ENCODE results near the gene CTF1. TPM values are rescaled to one million over a fixed set of nuclear protein-coding genes. Genes with fewer than 3 reads are reported as not detected.

The CTF1 gene
- total RNA-seq, 4 donors from 2014 or later, result 2.3 to 5.6 (median 3.2) TPM

DNA sequence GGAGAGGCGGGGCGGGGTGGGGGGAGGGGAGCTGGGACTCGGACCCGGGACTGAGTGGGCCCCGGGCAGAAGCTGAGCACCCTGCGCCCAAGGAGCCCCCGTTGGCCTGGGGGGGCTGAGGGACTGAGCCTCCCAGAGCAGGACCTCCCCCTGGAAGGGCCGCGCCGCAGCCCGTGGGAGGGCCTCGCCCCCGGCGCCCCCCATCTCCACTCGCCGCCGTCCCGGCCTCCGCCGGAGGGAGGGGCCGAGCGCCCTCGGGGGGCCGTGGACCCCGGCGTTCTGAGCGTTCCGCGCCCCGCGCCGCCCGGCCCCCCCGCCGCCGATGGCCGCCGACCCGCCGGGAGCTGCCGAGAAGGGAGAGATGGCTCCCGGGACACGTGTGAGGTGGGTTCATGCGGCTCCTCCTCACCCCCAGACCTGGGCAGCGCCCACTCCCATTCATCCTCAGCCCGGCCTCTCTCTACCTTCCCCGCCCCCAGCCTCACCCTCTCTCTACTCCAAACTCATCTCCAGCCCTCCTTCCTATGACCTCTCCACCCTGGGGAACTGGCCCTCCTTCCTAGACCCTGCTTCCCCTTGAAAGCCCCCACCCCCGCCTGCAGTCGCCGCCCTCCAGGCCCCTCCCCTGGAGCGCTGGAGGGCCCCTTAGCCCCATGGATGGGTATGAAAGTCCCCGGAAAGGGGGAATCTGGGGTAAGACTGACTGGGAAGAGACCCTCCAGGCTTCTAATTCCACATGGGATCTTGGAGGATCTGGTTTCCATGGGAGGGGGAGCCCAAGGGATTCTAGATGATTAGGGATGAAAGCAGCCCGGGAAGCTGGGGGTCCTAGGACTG, 27.9 kb downstream of the CTF1 start:
- H3K36me3 ChIP-seq, result no peaks in the 10 kb centered on the region
- H3K4me3 ChIP-seq, result peak overlapping the region; percentile 74 to 93 (median 88)
- ATAC-seq, result no peak
- no peaks in the 10 kb centered on the region for H3K9me3 ChIP-seq
- in situ Hi-C loops (cut with MboI; ENCODE audit: low sequenced_read_pairs in 4 of 4) (loop anchor here in 1 of 4 donors (5.0 kb wide), 1 partner anchor 82 kb away; no protein-coding TSS in a partner anchor), intact Hi-C loops (cut with DNase I; ENCODE audit: low total_unique reads) (no loop called here)
- H3K27me3 ChIP-seq, result no peaks in the 10 kb centered on the region
- TF ChIP-seq CTCF (IDR thresholded peaks at IDR 0.05 in 4 of 5, conservative IDR thresholded peaks at IDR 0.05 in 1 of 5) (no peak), POLR2A (IDR thresholded peaks at IDR 0.05) (no peak)
- H3K27ac ChIP-seq, result peak overlapping the region; percentile 92 to 97 (median 96)
- H3K4me1 ChIP-seq, result peaks cover 11 to 16% of the 10 kb centered on the region in 2 donors
- DNase-seq, result no peak

DNA sequence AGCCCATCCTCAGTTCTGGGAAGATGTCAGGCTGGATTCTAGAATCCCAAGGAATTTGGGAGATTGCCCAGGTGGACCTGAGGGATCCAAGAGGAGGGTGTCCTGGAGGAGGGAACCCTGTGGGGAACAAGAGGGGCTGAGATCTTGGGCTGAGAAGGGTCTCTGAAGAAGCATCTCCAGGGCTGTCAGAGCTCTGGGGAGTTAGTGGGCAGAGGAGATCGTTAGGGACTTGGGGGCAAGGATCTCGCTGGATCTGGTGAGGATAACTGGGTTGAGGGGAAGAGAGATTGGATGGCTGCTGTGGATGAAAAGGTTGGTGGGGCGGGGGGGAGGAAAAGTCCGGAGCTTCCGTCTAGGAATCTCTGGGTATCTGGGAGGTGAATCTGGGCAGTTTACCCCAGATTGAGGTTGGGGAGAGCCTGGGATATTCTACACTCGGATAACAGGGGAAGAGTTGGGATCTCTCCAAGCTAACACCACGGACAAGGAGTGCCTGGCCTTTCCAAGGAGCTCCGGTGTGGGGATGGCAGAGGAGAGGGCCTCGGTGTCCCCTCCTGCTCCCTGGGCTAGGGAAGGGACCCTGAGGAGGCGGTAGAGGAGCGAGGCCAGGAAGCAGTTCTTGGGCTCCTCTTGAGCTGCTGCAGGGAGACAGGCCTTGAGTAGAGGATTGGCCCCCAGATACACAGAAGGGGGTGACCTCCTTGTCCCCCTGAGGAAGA, 28.7 kb downstream of the CTF1 start:
- no peak overlapping the region for H3K4me3 ChIP-seq

GRCh38 chr16:30925632-30925987, 29.2 kb downstream of the CTF1 start:
- intact Hi-C loops (cut with DNase I; ENCODE audit: low total_unique reads), result no loop called here
- Histone ChIP-seq H3K36me3 (peaks cover 0 to 5% of the 10 kb centered on the region in 2 donors), H3K9me3 (no peaks in the 10 kb centered on the region), H3K4me1 (peaks cover 11 to 16% of the 10 kb centered on the region in 2 donors), H3K4me3 (no peak overlapping the region), H3K27me3 (no peaks in the 10 kb centered on the region), H3K27ac (no peak overlapping the region)
- TF ChIP-seq POLR2A (IDR thresholded peaks at IDR 0.05), result no peak
- TF ChIP-seq CTCF (IDR thresholded peaks at IDR 0.05 in 4 of 5, conservative IDR thresholded peaks at IDR 0.05 in 1 of 5), result no peak
- in situ Hi-C loops (cut with MboI; ENCODE audit: low sequenced_read_pairs in 4 of 4), result no loop called here
- ATAC-seq (no peak), DNase-seq (no peak)

More for the DNA sequence above, 28.7 kb downstream of the CTF1 start:
- in situ Hi-C loops (cut with MboI; ENCODE audit: low sequenced_read_pairs in 4 of 4), result loop anchor here in 1 of 4 donors (5.0 kb wide), 1 partner anchor 83 kb away; no protein-coding TSS in a partner anchor
- Histone ChIP-seq H3K4me1 (peaks cover 11 to 16% of the 10 kb centered on the region in 2 donors), H3K9me3 (no peaks in the 10 kb centered on the region), H3K27ac (peak overlapping the region in 2 of 4 donors; percentile 92 to 96), H3K36me3 (no peaks in the 10 kb centered on the region), H3K27me3 (no peaks in the 10 kb centered on the region)
- ATAC-seq (no peak), DNase-seq (no peak)
- TF ChIP-seq POLR2A (IDR thresholded peaks at IDR 0.05) (no peak), CTCF (IDR thresholded peaks at IDR 0.05 in 4 of 5, conservative IDR thresholded peaks at IDR 0.05 in 1 of 5) (no peak)
- intact Hi-C loops (cut with DNase I; ENCODE audit: low total_unique reads), result no loop called here

GRCh38 chr16:30925995-30926811, 29.8 kb downstream of the CTF1 start:
- in situ Hi-C loops (cut with MboI; ENCODE audit: low sequenced_read_pairs in 4 of 4), result no loop called here
- H3K9me3 ChIP-seq, result no peaks in the 10 kb centered on the region
- intact Hi-C loops (cut with DNase I; ENCODE audit: low total_unique reads), result no loop called here

More at GRCh38 chr16:30925995-30926811, 29.8 kb downstream of the CTF1 start:
- DNase-seq (no peak), ATAC-seq (no peak)
- no peaks in the 10 kb centered on the region for H3K27me3 ChIP-seq
- peaks cover 9 to 16% of the 10 kb centered on the region in 2 donors for H3K4me1 ChIP-seq
- H3K4me3 ChIP-seq, result no peak overlapping the region
- TF ChIP-seq POLR2A (IDR thresholded peaks at IDR 0.05) (no peak), CTCF (IDR thresholded peaks at IDR 0.05 in 4 of 5, conservative IDR thresholded peaks at IDR 0.05 in 1 of 5) (no peak)
- no peak overlapping the region for H3K27ac ChIP-seq
- H3K36me3 ChIP-seq, result peaks cover 0 to 7% of the 10 kb centered on the region in 2 donors

Data from gastrocnemius medialis (tissue), 4 donors.